Stromal cell of bone marrow (primary cell): ENCODE data around the gene EXOC6.

Source experiments
- DNase-seq: peaks from one replicate; pipeline ENCODE4 v3.0.0-alpha.2; 2012; ENCODE audit warnings: low read depth

EXOC6 gene, protein sequence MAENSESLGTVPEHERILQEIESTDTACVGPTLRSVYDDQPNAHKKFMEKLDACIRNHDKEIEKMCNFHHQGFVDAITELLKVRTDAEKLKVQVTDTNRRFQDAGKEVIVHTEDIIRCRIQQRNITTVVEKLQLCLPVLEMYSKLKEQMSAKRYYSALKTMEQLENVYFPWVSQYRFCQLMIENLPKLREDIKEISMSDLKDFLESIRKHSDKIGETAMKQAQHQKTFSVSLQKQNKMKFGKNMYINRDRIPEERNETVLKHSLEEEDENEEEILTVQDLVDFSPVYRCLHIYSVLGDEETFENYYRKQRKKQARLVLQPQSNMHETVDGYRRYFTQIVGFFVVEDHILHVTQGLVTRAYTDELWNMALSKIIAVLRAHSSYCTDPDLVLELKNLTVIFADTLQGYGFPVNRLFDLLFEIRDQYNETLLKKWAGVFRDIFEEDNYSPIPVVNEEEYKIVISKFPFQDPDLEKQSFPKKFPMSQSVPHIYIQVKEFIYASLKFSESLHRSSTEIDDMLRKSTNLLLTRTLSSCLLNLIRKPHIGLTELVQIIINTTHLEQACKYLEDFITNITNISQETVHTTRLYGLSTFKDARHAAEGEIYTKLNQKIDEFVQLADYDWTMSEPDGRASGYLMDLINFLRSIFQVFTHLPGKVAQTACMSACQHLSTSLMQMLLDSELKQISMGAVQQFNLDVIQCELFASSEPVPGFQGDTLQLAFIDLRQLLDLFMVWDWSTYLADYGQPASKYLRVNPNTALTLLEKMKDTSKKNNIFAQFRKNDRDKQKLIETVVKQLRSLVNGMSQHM

DNA sequence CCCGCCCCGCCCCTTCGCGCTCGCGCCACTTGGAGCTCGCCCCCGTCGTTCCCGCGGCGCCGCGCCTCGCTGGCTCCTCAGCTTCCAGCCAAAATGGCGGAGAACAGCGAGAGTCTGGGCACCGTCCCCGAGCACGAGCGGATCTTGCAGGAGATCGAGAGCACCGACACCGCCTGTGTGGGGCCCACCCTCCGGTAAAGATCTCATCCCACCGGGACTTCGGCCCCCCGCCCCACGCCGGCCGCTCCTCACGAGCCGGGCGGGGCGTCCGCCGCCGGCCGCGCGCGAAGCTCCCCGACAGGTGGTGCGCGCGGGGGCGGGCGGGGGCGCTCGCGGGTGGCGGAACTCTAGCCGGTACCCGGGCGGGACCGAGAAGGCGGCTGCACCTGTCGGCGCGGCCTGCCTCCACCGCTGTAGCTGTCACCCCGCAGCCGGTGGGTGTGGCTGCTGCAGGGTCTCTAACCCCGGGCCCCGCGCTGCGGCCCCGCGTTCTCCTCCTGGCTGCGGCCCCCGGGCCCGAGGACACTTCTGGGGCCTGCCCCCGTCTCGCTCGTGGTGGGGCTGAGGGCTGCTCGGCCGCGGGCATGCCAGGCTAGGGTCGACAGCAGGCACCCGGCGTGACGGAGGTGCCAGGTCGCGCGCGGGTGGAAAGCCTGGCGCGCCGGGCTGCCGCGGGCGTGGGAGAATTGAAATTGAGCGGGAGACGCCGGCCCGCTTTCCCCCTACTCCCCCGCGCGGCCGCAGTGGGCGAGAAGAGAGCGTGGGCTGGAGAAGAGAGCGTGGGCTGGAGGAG lies at the start of gene EXOC6:
EXOC6 (plus strand) TSS at position 80 of the 793 bp plus-strand sequence; CDS start at position 94, 14 bp downstream.
- peak; percentile 47 for DNase-seq

DNA sequence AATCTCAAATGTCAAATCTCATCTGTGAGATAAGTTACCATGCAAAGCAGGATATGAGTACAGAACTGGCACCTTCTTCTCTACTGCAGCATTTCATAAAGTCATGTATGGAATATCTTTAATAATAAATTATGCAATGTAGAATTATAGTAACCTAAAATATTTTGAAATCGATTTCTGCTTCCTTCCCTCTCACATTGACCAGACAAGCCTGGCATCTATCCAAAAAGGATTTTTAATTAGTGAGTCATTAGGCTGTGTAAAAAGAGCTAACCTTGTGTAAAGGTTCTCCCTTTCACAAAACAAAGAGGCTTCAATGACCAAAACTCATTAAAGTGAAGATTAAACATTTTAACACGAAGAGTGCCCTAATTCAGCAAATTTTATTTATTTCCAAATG lies 48.8 kb upstream of the EXOC6 start:
- DNase-seq = no peak

DNA sequence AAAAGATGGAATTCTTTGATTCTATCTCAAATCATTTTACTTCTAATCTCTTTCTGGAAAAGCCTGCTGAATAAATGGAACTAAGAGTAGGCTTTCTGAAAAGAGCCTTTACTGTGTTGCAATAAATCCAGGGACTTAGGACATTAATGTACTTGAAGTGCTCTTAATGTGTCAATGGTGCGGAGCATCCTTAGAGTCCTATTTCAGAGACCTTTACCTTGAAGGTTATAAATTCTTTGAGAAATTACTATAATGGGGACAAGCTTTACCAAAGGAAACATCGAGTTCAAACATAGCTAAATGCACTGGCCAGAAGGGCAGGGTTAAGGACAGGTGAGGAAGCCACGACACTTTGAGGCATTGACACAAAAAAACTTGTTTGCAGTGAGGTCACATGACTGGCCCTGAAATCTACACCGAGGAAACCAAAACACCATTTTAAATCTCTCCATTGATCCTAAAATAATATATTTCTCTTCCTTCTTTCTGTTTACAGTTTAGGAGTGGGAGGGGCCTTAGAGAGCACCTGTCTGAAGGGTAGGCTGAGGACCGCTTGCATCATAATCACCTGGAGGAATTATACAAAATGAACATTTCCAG lies 48.1 kb upstream of the EXOC6 start:
- DNase-seq = no peak

DNA sequence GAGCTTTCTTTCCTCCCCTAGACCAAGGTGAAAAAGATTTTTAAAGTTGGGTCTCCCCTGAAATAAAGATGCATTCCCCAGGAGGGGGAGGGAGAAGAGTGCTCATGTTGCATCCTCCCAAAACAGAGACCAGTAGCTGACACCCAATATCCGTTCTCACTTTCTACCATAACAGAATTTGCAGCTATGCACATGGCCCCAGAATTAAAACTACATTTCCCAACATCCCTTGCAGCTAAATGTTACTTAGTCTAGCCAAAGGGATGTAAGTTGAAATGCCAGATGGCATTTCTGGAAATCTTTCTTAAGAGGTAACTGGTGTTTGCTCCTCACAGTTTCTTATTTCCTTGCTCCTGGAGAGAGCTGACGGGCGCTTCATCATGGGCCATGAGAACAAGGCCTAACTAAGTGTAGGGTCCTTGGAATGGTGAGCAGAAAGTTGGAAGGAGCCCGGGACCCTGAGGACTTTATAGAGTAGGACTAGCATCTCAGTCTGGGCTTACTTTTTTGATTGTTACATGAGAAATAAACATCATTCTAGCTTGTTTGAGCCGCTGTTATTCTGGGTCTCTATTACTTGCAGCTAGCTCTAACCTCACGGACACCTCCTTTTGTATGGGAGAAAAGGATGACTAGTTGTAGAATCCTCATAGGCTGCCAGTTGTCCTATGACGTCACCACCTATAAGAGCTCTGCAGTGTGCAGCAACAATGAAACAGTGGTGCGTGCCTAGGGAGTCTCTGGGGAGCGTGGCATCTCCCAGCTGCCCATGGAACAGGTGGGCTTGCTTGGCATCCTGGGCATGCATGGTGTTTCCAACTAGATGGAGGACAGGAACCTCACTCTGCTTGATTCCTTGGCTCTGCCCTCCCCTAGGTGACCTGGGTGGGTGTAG lies 46.1 kb upstream of the EXOC6 start:
- no peak for DNase-seq

DNA sequence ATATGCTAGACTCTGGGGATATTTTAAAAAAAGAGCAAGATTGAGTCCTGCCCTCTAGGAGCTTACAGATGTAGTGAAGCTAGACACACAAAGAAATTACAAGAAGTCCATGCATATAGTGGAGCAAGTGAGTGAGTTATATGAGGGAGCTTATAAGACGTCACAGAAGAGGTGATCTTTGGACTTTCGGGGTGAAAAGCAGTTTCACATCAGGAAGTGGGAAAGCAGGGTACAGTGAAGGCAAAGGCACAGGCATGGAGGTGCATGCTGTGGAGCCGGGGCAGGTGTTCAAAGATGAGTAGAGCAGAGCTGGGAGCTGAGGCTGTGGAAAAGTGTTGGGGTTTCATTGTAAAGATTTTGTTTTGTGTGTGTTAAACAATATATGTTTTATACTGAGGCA lies 38.5 kb upstream of the EXOC6 start:
- DNase-seq = no peak

DNA sequence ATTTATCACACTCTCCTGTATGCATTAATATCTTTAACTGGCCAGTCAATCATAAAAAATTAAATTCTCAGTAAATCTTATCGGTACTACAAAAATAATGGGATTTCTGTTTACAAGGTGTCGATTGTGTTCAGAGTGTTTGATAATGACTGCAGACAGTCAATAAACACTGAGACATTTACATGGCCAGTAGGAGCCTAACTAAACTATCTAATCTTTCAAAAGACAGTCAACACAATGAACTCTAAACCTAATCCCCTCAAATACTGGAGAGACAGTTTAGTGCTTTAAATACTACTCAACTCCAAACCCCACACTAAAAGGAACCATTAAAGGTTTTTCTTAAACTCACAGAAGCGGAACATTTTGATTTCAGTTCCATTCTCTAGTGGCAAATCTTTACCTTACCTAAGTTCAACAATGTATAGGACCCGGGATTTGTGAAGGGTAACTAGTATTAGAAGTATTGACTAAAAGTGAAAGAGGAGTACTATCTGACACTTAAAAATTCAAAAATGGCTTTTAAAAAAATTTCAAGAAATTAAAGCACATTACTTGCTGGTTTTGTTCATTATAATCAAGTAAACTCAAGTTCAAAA lies 37.3 kb upstream of the EXOC6 start:
- no peak for DNase-seq

DNA sequence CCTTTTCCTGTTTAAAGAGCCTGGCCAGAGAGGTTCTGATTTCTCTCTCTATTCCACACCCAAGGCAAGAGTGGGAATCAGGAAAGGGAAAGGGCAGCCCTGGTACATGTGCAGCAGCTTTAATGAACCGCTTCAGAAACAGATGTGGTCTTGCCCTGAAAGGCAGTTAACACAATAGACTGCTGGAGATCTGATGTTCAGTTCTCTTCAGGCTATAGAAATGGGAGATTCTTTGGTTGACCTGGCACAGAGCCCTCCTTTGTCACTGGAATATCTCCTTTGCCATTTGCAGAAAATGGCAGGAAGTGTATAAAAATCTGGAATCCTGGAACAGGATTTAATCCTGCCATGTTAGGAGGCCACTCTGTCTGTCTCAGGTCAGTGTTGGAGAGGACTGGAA lies 36.3 kb upstream of the EXOC6 start:
- DNase-seq = no peak

DNA sequence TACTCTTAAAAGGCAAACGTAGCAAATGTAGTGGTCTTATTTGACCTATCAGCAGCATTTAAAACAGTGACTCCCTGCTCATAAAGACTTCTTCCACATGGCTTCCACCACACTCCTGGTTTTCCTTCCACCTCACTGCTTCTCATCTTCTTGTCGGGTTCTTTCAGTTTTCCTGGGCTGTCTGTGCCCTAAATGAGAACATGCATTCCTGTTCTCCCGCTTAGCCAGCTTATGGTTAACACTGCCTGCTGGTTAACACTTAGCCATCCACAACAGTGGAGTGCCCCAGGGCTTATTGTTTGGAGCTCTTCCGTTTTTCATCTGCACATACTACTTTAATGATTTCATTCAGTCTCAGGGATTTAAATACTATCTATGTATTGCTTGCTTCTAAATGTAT lies 34.3 kb upstream of the EXOC6 start:
- DNase-seq = no peak

DNA sequence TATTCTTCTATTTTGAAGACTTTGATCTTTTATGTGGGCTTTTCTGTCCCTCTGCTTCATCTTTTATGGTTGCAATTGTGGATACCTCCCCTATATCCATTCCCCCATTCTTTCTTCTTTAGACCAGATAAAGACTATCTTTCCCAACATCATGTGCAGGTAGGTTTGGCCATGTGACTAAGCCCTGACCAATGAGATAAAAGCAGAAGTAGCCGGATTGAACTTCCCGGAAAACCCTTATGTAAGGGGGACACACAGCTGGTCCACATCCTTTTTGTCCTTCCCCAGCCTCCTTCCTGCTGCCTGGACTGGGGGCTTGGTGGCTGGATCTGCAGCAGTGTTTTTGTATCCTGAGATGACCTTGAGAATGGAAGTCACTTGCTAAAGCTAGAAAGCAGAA lies 33.5 kb upstream of the EXOC6 start:
- DNase-seq = no peak

DNA sequence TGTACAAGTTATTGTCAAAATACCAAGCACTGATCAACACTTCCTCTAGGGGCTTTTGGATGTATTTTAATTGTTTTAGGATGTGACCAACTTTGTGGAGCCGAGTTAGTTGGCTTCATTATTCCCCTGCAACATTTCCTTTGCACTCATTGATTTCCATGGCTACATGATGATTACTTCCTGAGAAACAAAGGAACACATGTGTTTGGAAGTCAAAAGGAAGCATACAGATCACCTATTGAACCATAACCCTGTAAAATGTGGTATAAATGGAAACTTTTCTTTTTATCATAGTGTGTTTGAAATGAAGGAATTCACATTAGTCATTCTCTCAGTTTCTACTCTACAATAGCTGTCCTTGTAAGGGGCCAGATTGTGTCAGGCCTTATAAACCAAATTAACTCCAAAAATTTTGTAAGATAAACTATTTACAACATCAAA lies 32.2 kb upstream of the EXOC6 start:
- DNase-seq = no peak

DNA sequence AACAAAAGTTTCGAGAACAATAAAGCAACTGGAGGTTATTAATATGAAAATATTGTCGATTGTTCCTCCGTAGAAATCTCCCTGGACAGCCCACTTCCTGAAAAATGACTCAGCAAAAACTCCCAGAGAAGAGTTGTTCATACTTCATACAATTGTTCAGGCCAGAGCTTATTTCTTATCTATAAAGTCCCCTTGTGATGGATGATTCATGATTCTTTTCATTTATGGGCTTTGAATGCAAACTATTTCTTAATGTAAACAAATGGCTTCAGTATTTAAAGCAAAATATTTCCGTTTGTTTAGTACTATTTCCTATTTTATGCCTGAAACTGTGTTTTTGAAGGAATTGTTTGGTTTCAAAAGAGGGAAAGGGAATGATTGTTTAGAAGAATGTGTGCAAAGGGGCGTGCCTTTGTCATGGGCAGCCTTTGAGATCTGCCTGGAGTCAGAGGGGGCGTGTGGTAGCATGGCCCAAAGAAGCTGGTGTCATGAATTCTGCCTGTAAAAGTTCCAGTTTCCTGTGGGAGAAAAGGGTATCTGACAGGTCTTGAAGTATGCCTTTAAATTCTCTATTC lies 26.2 kb upstream of the EXOC6 start:
- DNase-seq = peak; percentile 38

DNA sequence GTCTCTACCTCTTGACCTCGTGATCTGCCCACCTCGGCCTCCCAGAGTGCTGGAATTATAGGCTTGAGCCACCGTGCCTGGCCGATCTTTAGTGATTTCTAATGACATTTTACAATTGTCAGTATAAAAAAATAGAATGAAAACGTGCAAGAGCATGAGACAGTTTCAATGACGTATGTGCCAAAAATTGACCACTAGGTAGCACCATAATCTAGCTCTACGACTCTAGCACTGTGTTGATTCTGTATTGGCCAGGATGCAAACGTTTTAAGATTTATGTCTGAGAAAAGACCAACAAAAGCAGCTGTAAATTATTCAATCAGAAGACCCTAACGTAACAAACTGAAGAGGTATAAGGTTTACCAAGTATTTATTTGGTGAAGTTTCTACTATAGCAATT lies 25.4 kb upstream of the EXOC6 start:
- DNase-seq = no peak

DNA sequence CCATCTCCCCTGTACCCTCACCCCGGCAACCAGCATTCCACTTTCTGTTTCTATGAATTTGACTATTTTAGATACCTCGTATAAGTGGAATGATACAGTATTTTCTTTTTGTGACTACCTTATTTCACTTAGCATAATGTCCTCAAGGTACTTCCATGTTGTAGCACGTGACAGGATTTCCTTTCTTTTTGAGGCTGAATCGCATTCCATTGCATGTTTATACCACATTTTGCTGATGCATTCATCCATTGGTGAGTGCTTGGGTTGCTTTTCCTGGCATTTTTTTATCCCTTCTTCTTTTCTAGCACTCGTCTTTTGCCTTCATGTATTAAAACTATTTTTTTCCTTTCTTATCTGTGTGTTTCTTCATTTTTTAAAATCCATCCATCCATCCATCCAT lies 22.3 kb upstream of the EXOC6 start:
- no peak for DNase-seq

DNA sequence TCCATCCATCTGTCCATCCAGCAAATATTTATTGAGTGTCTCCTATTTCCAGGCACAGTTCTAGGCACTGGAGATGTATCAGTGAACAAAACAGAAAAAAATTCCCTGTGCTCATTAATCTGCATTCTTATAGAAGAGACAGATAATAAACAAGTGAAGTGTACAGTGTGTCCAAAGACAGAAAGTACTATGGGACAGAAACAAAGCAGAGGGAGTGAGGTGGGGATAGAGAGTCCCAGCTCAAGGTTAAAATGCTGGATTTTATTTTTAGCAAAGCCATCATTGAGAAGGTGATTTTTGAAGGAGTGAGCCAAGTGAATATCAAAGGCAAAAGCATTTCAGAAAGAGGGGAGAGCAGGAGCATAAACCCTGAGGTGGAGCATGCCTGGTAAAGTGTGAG lies 21.8 kb upstream of the EXOC6 start:
- DNase-seq = no peak

DNA sequence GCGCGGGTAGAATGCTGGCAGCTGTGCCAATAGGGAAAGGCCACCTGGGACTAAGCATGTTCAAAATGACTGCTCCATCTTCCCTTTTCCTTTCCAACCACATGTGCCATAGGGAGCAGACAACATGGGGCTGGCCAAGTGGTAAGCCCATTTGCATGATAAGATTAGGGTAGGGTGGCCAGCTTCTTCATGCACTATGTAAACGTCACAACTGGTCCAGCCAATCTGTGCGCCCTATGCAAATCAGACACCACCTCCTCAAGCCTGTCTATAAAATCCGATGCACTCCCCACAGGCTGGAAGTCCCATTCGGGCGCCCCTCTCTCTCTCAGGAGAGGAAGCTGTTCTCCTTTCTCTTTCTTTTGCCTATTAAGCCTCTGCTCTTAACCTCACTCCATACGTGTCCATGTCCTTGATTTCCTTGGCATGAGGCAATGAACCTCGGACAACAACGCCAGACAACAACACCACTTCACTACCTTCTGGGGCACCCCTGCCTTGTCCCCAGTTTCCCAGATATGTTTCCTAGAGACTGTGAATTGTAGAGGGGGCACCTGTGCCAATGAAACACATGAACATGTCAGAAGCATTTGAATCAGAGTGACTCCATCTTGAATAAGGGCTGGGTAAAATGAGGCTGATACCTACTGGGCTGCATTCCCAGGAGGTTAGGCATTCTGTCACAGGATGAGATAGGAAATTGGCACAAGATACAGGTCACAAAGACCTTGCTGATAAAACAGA lies 19.1 kb upstream of the EXOC6 start:
- no peak for DNase-seq

DNA sequence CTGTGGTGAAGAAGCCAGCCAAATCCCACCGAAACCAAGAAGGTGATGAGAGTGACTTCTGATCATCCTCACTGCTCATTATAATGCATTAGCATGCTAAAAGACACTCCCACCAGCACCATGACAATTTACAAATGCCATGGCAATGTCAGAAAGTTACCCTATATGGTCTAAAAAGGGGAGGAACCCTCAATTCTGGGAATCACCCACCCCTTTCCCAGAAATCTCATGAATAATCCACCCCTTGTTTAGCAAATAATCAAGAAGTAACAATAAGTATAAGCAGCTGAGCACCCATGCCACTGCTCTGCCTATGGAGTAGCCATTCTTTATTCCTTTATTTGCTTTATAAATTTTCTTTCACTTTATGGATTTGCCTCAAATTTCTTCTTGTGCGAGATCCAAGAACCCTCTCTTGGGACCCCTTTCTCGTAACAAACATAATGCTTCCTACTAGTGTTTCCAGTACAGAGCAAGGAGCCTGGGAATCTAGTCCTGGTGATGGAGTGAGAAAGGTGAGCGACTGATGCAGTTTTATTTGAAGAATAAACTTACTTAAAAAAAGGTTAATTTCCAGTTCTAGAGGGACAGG lies 18.4 kb upstream of the EXOC6 start:
- no peak for DNase-seq

DNA sequence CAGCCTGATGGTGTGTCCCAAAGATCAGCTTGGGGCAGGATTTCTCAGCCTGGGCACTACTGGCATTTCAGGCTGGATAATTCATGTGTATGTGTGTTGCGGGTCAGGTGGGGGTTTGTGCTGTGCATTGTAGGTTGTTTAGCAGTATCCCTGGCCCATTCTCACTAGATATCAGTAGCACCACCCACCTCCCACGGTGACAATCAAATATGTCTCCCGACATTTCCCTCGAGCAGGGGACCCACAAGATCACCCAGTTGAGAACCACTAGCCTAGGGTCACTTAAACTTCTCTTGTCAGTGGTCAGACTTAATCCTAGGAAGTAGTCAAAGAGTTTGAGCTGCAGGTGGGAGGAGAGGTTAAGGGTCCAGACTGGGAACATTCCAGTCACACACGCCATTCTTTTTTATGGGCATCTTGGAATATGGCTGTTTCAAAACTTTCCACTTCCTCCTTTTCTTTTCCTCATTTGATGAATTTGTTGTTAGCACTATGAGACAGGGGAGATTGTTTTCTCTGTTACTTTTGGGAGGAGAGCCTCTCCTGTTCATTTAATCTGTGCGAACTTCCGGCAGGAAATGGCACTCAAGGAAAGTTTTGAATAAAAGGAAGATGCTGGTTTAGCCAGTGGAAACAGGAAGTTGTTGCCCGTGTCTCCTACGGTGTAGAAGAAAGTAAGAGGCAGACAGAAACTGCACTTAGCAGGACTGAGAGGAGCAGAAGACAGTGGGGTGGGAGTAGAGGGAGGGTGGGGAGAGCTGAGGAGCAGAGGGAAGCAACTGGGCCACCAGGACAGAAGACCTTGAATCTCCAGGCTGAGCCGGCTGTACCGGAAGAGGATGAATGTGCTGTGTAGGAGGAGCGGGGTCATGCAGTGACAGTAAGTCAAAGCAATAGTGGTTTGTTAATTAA lies 17.6 kb upstream of the EXOC6 start:
- no peak for DNase-seq

DNA sequence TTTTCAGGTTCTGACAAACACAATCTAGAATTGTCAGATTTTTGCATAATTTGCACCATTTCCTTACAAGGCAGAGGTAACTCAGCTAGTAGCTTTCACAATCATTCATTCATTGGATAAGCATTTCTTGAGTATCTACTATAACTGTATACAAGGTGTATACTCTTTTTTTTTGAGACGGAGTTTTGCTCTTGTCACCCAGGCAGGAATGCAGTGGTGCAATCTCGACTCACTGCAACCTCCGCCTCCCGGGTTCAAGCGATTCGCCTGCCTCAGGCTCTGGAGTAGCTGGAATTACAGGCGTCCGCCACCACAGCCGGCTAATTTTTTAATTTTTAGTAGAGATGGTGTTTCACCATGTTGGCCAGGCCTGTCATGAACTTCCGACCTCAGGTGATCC lies 16.2 kb upstream of the EXOC6 start:
- no peak for DNase-seq
